Breast epithelium (tissue), 3 donors: ENCODE data around the gene ST6GALNAC1.

Experiments used
- POLR2A ChIP-seq: fragments of 450-650 bp; IDR thresholded peaks from one replicate; pipeline ENCODE4 v1.6.1; 2016; ENCODE audit warnings: antibody characterized with exemption, mild to moderate bottlenecking, moderate library complexity
- TF ChIP-seq, protein P1 (sequence below), 3 donors: fragments of 450-650 bp; IDR thresholded peaks; one replicate each; pipeline ENCODE4 v1.5.1; 2016 to 2017; ENCODE audit warnings: antibody characterized with exemption in 3 of 3, mild to moderate bottlenecking in 3 of 3, moderate library complexity in 3 of 3

DNA sequence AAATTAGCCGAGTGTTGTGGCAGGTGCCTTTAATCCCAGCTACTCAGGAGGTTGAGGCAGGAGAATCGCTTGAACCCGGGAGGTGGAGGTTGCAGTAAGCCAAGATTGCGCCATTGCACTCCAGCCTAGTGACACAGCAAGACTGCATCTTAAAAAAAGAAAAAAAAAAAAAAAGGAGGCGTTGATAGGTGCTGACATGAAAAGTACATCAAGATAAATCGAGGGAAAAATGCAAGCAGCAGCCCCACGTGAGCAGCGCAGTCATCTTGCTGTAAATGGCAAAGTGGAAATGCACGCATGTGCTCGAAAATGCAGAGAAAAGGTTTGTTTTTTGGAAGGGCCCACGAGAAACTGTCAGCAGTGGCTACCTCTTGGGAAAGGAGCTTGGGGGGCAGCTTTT, 46.3 kb upstream of the ST6GALNAC1 start:
- TF ChIP-seq, protein P1, sequence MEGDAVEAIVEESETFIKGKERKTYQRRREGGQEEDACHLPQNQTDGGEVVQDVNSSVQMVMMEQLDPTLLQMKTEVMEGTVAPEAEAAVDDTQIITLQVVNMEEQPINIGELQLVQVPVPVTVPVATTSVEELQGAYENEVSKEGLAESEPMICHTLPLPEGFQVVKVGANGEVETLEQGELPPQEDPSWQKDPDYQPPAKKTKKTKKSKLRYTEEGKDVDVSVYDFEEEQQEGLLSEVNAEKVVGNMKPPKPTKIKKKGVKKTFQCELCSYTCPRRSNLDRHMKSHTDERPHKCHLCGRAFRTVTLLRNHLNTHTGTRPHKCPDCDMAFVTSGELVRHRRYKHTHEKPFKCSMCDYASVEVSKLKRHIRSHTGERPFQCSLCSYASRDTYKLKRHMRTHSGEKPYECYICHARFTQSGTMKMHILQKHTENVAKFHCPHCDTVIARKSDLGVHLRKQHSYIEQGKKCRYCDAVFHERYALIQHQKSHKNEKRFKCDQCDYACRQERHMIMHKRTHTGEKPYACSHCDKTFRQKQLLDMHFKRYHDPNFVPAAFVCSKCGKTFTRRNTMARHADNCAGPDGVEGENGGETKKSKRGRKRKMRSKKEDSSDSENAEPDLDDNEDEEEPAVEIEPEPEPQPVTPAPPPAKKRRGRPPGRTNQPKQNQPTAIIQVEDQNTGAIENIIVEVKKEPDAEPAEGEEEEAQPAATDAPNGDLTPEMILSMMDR (IDR thresholded peaks at IDR 0.05), result no peak
- no peak for TF ChIP-seq POLR2A
